HL-60 (cell line): ENCODE measurements around the gene CLCNKB.

ENCODE experiments used
- GABPA ChIP-seq: IDR thresholded peaks from 2 replicates; pipeline ENCODE4 v1.6.1; 2012; ENCODE audit warnings: low read depth
- POLR2AphosphoS5 ChIP-seq: IDR thresholded peaks from 2 replicates; pipeline ENCODE4 v1.6.1; 2012; ENCODE audit warnings: low read depth
- TF ChIP-seq, protein P1 (sequence below): IDR thresholded peaks from 2 replicates; pipeline ENCODE4 v1.6.1; 2012; ENCODE audit warnings: low read depth; ENCODE audit not compliant: insufficient replicate concordance
- TF ChIP-seq, protein P2 (sequence below): IDR thresholded peaks from one replicate; pipeline ENCODE4 v1.5.1; 2011; ENCODE audit warnings: low read length, control low read depth, inconsistent platforms; ENCODE audit not compliant: insufficient read depth

DNA sequence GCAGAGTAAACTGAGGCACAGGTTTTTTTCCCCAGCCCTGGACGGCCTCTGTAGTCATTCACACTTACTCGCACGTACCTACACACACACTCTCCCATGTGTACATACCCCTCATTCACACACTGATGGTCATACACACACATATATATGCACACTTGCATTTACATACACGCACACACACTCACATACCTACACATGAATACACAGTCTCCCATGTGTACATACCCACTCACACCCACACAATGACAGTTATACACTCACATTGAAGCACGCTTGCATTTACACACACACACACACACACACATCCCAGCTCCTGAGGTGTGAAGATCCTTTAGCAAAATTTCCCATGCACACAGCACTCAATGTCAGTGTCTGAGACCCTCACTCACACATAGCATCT lies 30.6 kb downstream of the CLCNKB start:
- TF ChIP-seq, protein P1, sequence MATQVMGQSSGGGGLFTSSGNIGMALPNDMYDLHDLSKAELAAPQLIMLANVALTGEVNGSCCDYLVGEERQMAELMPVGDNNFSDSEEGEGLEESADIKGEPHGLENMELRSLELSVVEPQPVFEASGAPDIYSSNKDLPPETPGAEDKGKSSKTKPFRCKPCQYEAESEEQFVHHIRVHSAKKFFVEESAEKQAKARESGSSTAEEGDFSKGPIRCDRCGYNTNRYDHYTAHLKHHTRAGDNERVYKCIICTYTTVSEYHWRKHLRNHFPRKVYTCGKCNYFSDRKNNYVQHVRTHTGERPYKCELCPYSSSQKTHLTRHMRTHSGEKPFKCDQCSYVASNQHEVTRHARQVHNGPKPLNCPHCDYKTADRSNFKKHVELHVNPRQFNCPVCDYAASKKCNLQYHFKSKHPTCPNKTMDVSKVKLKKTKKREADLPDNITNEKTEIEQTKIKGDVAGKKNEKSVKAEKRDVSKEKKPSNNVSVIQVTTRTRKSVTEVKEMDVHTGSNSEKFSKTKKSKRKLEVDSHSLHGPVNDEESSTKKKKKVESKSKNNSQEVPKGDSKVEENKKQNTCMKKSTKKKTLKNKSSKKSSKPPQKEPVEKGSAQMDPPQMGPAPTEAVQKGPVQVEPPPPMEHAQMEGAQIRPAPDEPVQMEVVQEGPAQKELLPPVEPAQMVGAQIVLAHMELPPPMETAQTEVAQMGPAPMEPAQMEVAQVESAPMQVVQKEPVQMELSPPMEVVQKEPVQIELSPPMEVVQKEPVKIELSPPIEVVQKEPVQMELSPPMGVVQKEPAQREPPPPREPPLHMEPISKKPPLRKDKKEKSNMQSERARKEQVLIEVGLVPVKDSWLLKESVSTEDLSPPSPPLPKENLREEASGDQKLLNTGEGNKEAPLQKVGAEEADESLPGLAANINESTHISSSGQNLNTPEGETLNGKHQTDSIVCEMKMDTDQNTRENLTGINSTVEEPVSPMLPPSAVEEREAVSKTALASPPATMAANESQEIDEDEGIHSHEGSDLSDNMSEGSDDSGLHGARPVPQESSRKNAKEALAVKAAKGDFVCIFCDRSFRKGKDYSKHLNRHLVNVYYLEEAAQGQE, result no peak
- TF ChIP-seq, protein P2, sequence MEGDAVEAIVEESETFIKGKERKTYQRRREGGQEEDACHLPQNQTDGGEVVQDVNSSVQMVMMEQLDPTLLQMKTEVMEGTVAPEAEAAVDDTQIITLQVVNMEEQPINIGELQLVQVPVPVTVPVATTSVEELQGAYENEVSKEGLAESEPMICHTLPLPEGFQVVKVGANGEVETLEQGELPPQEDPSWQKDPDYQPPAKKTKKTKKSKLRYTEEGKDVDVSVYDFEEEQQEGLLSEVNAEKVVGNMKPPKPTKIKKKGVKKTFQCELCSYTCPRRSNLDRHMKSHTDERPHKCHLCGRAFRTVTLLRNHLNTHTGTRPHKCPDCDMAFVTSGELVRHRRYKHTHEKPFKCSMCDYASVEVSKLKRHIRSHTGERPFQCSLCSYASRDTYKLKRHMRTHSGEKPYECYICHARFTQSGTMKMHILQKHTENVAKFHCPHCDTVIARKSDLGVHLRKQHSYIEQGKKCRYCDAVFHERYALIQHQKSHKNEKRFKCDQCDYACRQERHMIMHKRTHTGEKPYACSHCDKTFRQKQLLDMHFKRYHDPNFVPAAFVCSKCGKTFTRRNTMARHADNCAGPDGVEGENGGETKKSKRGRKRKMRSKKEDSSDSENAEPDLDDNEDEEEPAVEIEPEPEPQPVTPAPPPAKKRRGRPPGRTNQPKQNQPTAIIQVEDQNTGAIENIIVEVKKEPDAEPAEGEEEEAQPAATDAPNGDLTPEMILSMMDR, result no peak
- TF ChIP-seq POLR2AphosphoS5, result no peak
- no peak for TF ChIP-seq GABPA
